ENCODE measurements around the gene HELZ.
"Not testable (repeated sequence)": the region's sequence is repeated elsewhere in the genome, so short reads cannot be mapped to it uniquely, and the experiment has no call there.

Gene HELZ

GRCh38 chr17:67143318-67143717 is 101.7 kb downstream of the HELZ start:
- intact Hi-C loops (cut with DNase I; ENCODE audit: low total_unique reads), result no loop called here
- Histone ChIP-seq H3K27me3 (no peaks in the 10 kb centered on the region), H3K4me3 (no peak overlapping the region), H3K9me3 (peaks cover 0 to 3% (median 0%) of the 10 kb centered on the region in 3 donors), H3K36me3 (peaks cover 57 to 73% (median 64%) of the 10 kb centered on the region in 3 donors), H3K27ac (no peak overlapping the region), H3K4me1 (no peaks in the 10 kb centered on the region)
- TF ChIP-seq, protein P1, sequence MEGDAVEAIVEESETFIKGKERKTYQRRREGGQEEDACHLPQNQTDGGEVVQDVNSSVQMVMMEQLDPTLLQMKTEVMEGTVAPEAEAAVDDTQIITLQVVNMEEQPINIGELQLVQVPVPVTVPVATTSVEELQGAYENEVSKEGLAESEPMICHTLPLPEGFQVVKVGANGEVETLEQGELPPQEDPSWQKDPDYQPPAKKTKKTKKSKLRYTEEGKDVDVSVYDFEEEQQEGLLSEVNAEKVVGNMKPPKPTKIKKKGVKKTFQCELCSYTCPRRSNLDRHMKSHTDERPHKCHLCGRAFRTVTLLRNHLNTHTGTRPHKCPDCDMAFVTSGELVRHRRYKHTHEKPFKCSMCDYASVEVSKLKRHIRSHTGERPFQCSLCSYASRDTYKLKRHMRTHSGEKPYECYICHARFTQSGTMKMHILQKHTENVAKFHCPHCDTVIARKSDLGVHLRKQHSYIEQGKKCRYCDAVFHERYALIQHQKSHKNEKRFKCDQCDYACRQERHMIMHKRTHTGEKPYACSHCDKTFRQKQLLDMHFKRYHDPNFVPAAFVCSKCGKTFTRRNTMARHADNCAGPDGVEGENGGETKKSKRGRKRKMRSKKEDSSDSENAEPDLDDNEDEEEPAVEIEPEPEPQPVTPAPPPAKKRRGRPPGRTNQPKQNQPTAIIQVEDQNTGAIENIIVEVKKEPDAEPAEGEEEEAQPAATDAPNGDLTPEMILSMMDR (IDR thresholded peaks at IDR 0.05), result no peak
- DNase-seq, result no peak

DNA sequence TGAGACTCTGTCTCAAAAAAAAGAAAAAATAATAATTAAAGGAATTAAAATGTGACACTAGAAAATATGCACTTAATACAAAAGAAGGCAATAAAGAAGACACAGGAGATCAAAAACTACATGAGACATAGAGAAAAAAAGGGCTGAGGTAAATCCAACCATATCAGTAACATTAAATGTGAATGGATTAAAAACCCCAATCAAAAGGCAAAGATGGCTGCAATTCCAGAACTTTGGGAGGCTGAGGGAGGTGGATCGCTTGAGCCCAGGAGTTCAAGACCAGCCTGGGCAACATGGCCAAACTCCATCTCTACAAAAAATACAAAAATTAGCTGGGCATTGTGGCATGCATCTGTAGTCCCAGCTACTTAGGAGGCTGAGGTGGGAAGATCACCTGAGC is 103.0 kb downstream of the HELZ start:
- intact Hi-C loops (cut with DNase I; ENCODE audit: low total_unique reads); DNase-seq; H3K27ac ChIP-seq; H3K4me1 ChIP-seq; H3K9me3 ChIP-seq; H3K4me3 ChIP-seq; H3K27me3 ChIP-seq: not testable (repeated sequence)
- peaks cover 44 to 62% (median 60%) of the 10 kb centered on the region in 3 donors for H3K36me3 ChIP-seq

GRCh38 chr17:67139784-67140665 is 105.0 kb downstream of the HELZ start:
- no peak overlapping the region for H3K4me3 ChIP-seq
- DNase-seq, result no peak
- intact Hi-C loops (cut with DNase I; ENCODE audit: low total_unique reads), result no loop called here
- no peaks in the 10 kb centered on the region for H3K27me3 ChIP-seq
- H3K9me3 ChIP-seq, result peaks cover 0 to 3% (median 0%) of the 10 kb centered on the region in 3 donors
- TF ChIP-seq, protein P1 (IDR thresholded peaks at IDR 0.05), result no peak
- no peaks in the 10 kb centered on the region for H3K4me1 ChIP-seq
- H3K27ac ChIP-seq, result no peak overlapping the region
- H3K36me3 ChIP-seq, result peaks cover 32 to 69% (median 68%) of the 10 kb centered on the region in 3 donors

GRCh38 chr17:67139289-67139688 is 105.7 kb downstream of the HELZ start:
- DNase-seq, result no peak
- intact Hi-C loops (cut with DNase I; ENCODE audit: low total_unique reads), result no loop called here
- no peak overlapping the region for H3K27ac ChIP-seq
- no peaks in the 10 kb centered on the region for H3K27me3 ChIP-seq
- no peak overlapping the region for H3K4me3 ChIP-seq
- no peaks in the 10 kb centered on the region for H3K4me1 ChIP-seq
- TF ChIP-seq, protein P1 (IDR thresholded peaks at IDR 0.05), result no peak
- H3K9me3 ChIP-seq, result peaks cover 0 to 3% (median 0%) of the 10 kb centered on the region in 3 donors
- peaks cover 25 to 63% (median 60%) of the 10 kb centered on the region in 3 donors for H3K36me3 ChIP-seq

- H3K9me3 ChIP-seq, result peaks cover 0 to 3% (median 0%) of the 10 kb centered on the region in 3 donors
- no peak overlapping the region for H3K4me3 ChIP-seq
- no peaks in the 10 kb centered on the region for H3K27me3 ChIP-seq
- intact Hi-C loops (cut with DNase I; ENCODE audit: low total_unique reads), result no loop called here
- TF ChIP-seq, protein P1 (IDR thresholded peaks at IDR 0.05), result no peak
- peaks cover 23 to 64% (median 60%) of the 10 kb centered on the region in 3 donors for H3K36me3 ChIP-seq
- no peak for DNase-seq
- no peak overlapping the region for H3K27ac ChIP-seq
- H3K4me1 ChIP-seq, result no peaks in the 10 kb centered on the region
Measured at GRCh38 chr17:67138392-67138791, 106.6 kb downstream of the HELZ start.

DNA sequence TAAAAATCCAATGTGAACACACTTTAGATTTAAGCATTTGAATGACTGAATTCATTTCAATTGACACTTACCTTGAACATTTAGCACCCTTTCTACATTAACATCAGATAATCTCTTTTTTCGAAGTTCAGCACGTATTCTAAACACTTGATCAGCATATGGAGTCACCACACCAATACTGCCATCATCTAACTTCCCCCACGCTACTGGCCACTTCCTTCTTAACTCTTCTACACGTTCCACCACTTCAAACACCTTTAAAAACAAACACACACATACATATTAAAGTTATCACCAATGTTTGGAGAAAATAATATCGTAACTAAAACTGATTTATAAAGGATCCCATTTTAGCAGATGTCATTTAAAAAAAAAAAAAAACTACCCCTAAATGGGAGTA is 107.1 kb downstream of the HELZ start:
- peaks cover 17 to 58% (median 55%) of the 10 kb centered on the region in 3 donors for H3K36me3 ChIP-seq
- intact Hi-C loops (cut with DNase I; ENCODE audit: low total_unique reads), result no loop called here
- H3K27ac ChIP-seq, result no peak overlapping the region
- H3K4me1 ChIP-seq, result no peaks in the 10 kb centered on the region
- TF ChIP-seq, protein P1 (IDR thresholded peaks at IDR 0.05), result no peak
- no peak overlapping the region for H3K4me3 ChIP-seq
- no peaks in the 10 kb centered on the region for H3K27me3 ChIP-seq
- no peak for DNase-seq
- H3K9me3 ChIP-seq, result peaks cover 0 to 3% (median 0%) of the 10 kb centered on the region in 3 donors
